H9 (cell line): Measurements from ENCODE around the gene CLEC1A. TPM values are rescaled to one million over a fixed set of nuclear protein-coding genes. Genes with fewer than 3 reads are reported as not detected.

Experiments
- DNase-seq: peaks from one replicate; pipeline ENCODE4 v3.0.0-alpha.2; 2017
- H2AFZ ChIP-seq: one replicate; pipeline ENCODE4 v1.6.1; 2013; ENCODE audit warnings: mild to moderate bottlenecking, low read length, control low read depth, moderate library complexity
- H2AK5ac ChIP-seq: 2 replicates; pipeline ENCODE4 v1.6.1; 2013; ENCODE audit warnings: low read length, control low read depth, mixed read lengths; ENCODE audit not compliant: insufficient read length
- H2BK120ac ChIP-seq: one replicate; pipeline ENCODE4 v1.6.1; 2013; ENCODE audit warnings: low read depth, mild to moderate bottlenecking, low read length, control low read depth, inconsistent platforms; ENCODE audit not compliant: poor library complexity, severe bottlenecking
- H2BK12ac ChIP-seq: 2 replicates; pipeline ENCODE4 v1.6.1; 2013; ENCODE audit warnings: low read length, control low read depth, mixed read lengths, low read depth; ENCODE audit not compliant: insufficient read length
- H2BK15ac ChIP-seq: 2 replicates; pipeline ENCODE4 v1.6.1; 2013; ENCODE audit warnings: low read depth, low read length, control low read depth
- H2BK20ac ChIP-seq: one replicate; pipeline ENCODE4 v1.6.1; 2013; ENCODE audit warnings: low read depth, mild to moderate bottlenecking, low read length, control low read depth, inconsistent platforms; ENCODE audit not compliant: poor library complexity, severe bottlenecking
- H2BK5ac ChIP-seq: 2 replicates; pipeline ENCODE4 v1.6.1; 2013; ENCODE audit warnings: low read length, control low read depth, mixed read lengths; ENCODE audit not compliant: insufficient read length
- H3K14ac ChIP-seq: 2 replicates; pipeline ENCODE4 v1.6.1; 2013; ENCODE audit warnings: low read length, control low read depth; ENCODE audit not compliant: insufficient read depth
- H3K18ac ChIP-seq: 2 replicates; pipeline ENCODE4 v1.6.1; 2013; ENCODE audit warnings: low read depth, mild to moderate bottlenecking, mixed read lengths, low read length, control low read depth; ENCODE audit not compliant: insufficient read length
- H3K23ac ChIP-seq: 2 replicates; pipeline ENCODE4 v1.6.1; 2013; ENCODE audit warnings: low read length, control low read depth, mixed read lengths, low read depth; ENCODE audit not compliant: insufficient read length
- H3K23me2 ChIP-seq: 2 replicates; pipeline ENCODE4 v1.6.1; 2013; ENCODE audit warnings: low read depth, mild to moderate bottlenecking, mixed read lengths, low read length, control low read depth; ENCODE audit not compliant: insufficient read length, poor library complexity, severe bottlenecking
- H3K27ac ChIP-seq: 2 replicates; pipeline ENCODE4 v1.5.1; 2013; ENCODE audit warnings: low read length, control low read depth, mixed read lengths, low read depth; ENCODE audit not compliant: insufficient read length
- H3K27me3 ChIP-seq: 2 replicates; pipeline ENCODE4 v1.6.1; 2013; ENCODE audit warnings: low read length, control low read depth, inconsistent platforms; ENCODE audit not compliant: insufficient read depth
- H3K4ac ChIP-seq: 2 replicates; pipeline ENCODE4 v1.6.1; 2013; ENCODE audit warnings: low read depth, mild to moderate bottlenecking, control low read depth, inconsistent platforms, low read length, moderate library complexity
- H3K4me1 ChIP-seq: 2 replicates; pipeline ENCODE4 v1.6.1; 2013; ENCODE audit warnings: low read length, control low read depth, inconsistent platforms; ENCODE audit not compliant: insufficient read depth
- H3K4me2 ChIP-seq: 2 replicates; pipeline ENCODE4 v1.6.1; 2013; ENCODE audit warnings: low read length, control low read depth, mixed read lengths; ENCODE audit not compliant: insufficient read length, insufficient read depth
- H3K56ac ChIP-seq: 2 replicates; pipeline ENCODE4 v1.6.1; 2013; ENCODE audit warnings: low read depth, mild to moderate bottlenecking, mixed read lengths, low read length, control low read depth; ENCODE audit not compliant: insufficient read length
- H3K79me1 ChIP-seq: 2 replicates; pipeline ENCODE4 v1.6.1; 2013; ENCODE audit warnings: low read depth, mild to moderate bottlenecking, moderate library complexity, low read length, control low read depth, inconsistent platforms; ENCODE audit not compliant: insufficient read depth, poor library complexity, severe bottlenecking
- H3K79me2 ChIP-seq: 2 replicates; pipeline ENCODE4 v1.6.1; 2013; ENCODE audit warnings: low read length, control low read depth, inconsistent platforms; ENCODE audit not compliant: insufficient read depth
- H3K9ac ChIP-seq: 2 replicates; pipeline ENCODE4 v1.6.1; 2013; ENCODE audit warnings: low read length, control low read depth, mixed read lengths; ENCODE audit not compliant: insufficient read length; ENCODE audit errors: extremely low read depth
- H3K9me3 ChIP-seq: one replicate; pipeline ENCODE4 v1.6.1; 2013; ENCODE audit warnings: low read depth, low read length, inconsistent platforms; ENCODE audit not compliant: control insufficient read depth
- H3T11ph ChIP-seq: one replicate; pipeline ENCODE4 v1.6.1; 2013; ENCODE audit warnings: mild to moderate bottlenecking, low read length, control low read depth, inconsistent platforms
- H4K20me1 ChIP-seq: one replicate; pipeline ENCODE4 v1.6.1; 2013; ENCODE audit not compliant: control insufficient read depth, insufficient read length, insufficient read depth
- H4K5ac ChIP-seq: 2 replicates; pipeline ENCODE4 v1.6.1; 2013; ENCODE audit warnings: low read depth, mild to moderate bottlenecking, mixed read lengths, low read length, control low read depth; ENCODE audit not compliant: insufficient read length
- H4K8ac ChIP-seq: replicated peaks from 2 replicates; pipeline ENCODE4 v1.6.1; 2013; ENCODE audit warnings: low read length, control low read depth, mixed read lengths, low read depth; ENCODE audit not compliant: insufficient read length
- H4K91ac ChIP-seq: 2 replicates; pipeline ENCODE4 v1.6.1; 2013; ENCODE audit warnings: low read depth, mild to moderate bottlenecking, moderate library complexity, mixed read lengths, low read length, control low read depth; ENCODE audit not compliant: insufficient read length
- H3K27ac Mint-ChIP-seq, 3 experiments: 2 replicates in 2 of 3; 3 replicates in 1 of 3; pipeline ENCODE4 v1.8.0; 2020 to 2021; ENCODE audit warnings: mixed read lengths in 3 of 3, mild to moderate bottlenecking in 1 of 3, moderate library complexity in 1 of 3
- H3K27me3 Mint-ChIP-seq: 2 replicates; pipeline ENCODE4 v1.8.0; 2021; ENCODE audit warnings: low read depth, mild to moderate bottlenecking, moderate library complexity, mixed read lengths
- H3K36me3 Mint-ChIP-seq, 3 experiments: 2 replicates in 2 of 3; 3 replicates in 1 of 3; pipeline ENCODE4 v1.8.0; 2020 to 2021; ENCODE audit warnings: low read depth in 3 of 3, mixed read lengths in 3 of 3; ENCODE audit not compliant: insufficient read depth in 1 of 3
- H3K4me1 Mint-ChIP-seq, 2 experiments: 2 replicates each; pipeline ENCODE4 v1.8.0; 2020; ENCODE audit warnings: mixed read lengths in 2 of 2
- H3K4me3 Mint-ChIP-seq, 2 experiments: 2 replicates in 1 of 2; 3 replicates in 1 of 2; pipeline ENCODE4 v1.8.0; 2020 to 2021; ENCODE audit warnings: mild to moderate bottlenecking in 2 of 2, mixed read lengths in 2 of 2, moderate library complexity in 1 of 2
- H3K9me3 Mint-ChIP-seq, 2 experiments: 2 replicates in 1 of 2; 3 replicates in 1 of 2; pipeline ENCODE4 v1.8.0; 2020; ENCODE audit warnings: mild to moderate bottlenecking in 2 of 2, mixed read lengths in 2 of 2, moderate library complexity in 1 of 2
- WGBS: extraction: QIAGEN DNeasy Blood & Tissue Kit; methylation state at CpG from one replicate; pipeline ENCODE4 v1.1.7; 2013; ENCODE audit warnings: missing lambda C conversion rate, low lambda C conversion rate, mixed read lengths; ENCODE audit not compliant: insufficient read length; ENCODE audit errors: extremely low coverage; 5-methylcytosine and 5-hydroxymethylcytosine counted together
- total RNA-seq: library from RNA; stranded (reverse); gene quantifications from 2 replicates; pipeline ENCODE4 v1.2.1, GENCODE V29; 2021
- TF ChIP-seq, protein P1 (sequence below): fragments of 200-600 bp; sonication (generic); conservative IDR thresholded peaks from 3 replicates; pipeline ENCODE4 v1.8.0; 2021; ENCODE audit warnings: antibody characterized with exemption, mild to moderate bottlenecking

CLEC1A gene
- total RNA-seq, 1 experiment from 2014 or later = not detected

GRCh38 chr12:10097521-10097920 is 1.3 kb downstream of the CLEC1A start:
- peaks cover 10 to 12% of the 10 kb centered on the region in 2 experiments for H3K4me1 Mint-ChIP-seq
- no peak overlapping the region for H3K4me3 Mint-ChIP-seq

More at GRCh38 chr12:10097521-10097920, 1.3 kb downstream of the CLEC1A start:
- H3K4me1 ChIP-seq = no peaks in the 10 kb centered on the region
- H2AFZ ChIP-seq = no peak overlapping the region
- no peaks in the 10 kb centered on the region for H3K27me3 Mint-ChIP-seq
- no peak overlapping the region for H3T11ph ChIP-seq
- no peaks in the 10 kb centered on the region for H4K20me1 ChIP-seq
- H3K23ac ChIP-seq = no peak overlapping the region
- no peak overlapping the region for H2BK5ac ChIP-seq
- H3K36me3 Mint-ChIP-seq = no peaks in the 10 kb centered on the region
- H2BK20ac ChIP-seq = no peak overlapping the region
- H3K79me1 ChIP-seq = no peaks in the 10 kb centered on the region
- no peak overlapping the region for H3K4ac ChIP-seq
- H3K9ac ChIP-seq = no peak overlapping the region
- no peak overlapping the region for H2BK120ac ChIP-seq
- no peak overlapping the region for H4K8ac ChIP-seq
- H3K4me2 ChIP-seq = no peak overlapping the region
- H2BK15ac ChIP-seq = no peak overlapping the region
- WGBS = no CpG with 5 or more reads among the region's 3 CpGs
- H3K79me2 ChIP-seq = no peaks in the 10 kb centered on the region
- no peak overlapping the region for H4K91ac ChIP-seq
- no peaks in the 10 kb centered on the region for H3K23me2 ChIP-seq
- H3K27ac Mint-ChIP-seq = no peak overlapping the region
- no peak overlapping the region for H4K5ac ChIP-seq
- H2AK5ac ChIP-seq = no peak overlapping the region
- no peaks in the 10 kb centered on the region for H3K27me3 ChIP-seq
- H2BK12ac ChIP-seq = no peak overlapping the region
- H3K18ac ChIP-seq = no peak overlapping the region
- no peak overlapping the region for H3K27ac ChIP-seq
- no peak overlapping the region for H3K14ac ChIP-seq
- no peak overlapping the region for H3K56ac ChIP-seq
- H3K9me3 ChIP-seq = no peaks in the 10 kb centered on the region
- no peak for DNase-seq
- TF ChIP-seq, protein P1, sequence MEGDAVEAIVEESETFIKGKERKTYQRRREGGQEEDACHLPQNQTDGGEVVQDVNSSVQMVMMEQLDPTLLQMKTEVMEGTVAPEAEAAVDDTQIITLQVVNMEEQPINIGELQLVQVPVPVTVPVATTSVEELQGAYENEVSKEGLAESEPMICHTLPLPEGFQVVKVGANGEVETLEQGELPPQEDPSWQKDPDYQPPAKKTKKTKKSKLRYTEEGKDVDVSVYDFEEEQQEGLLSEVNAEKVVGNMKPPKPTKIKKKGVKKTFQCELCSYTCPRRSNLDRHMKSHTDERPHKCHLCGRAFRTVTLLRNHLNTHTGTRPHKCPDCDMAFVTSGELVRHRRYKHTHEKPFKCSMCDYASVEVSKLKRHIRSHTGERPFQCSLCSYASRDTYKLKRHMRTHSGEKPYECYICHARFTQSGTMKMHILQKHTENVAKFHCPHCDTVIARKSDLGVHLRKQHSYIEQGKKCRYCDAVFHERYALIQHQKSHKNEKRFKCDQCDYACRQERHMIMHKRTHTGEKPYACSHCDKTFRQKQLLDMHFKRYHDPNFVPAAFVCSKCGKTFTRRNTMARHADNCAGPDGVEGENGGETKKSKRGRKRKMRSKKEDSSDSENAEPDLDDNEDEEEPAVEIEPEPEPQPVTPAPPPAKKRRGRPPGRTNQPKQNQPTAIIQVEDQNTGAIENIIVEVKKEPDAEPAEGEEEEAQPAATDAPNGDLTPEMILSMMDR = no peak
- no peaks in the 10 kb centered on the region for H3K9me3 Mint-ChIP-seq
